Urinary bladder (tissue), 4 donors: ENCODE results near the gene PRCD. TPM values are rescaled to one million over a fixed set of nuclear protein-coding genes. Genes with fewer than 3 reads are reported as not detected.

Experiments used
- DNase-seq: peaks from one replicate; pipeline ENCODE4 v3.0.0-alpha.2; 2015; ENCODE audit errors: extremely low spot score
- H3K27ac ChIP-seq: one replicate; pipeline ENCODE4 v1.5.1; 2013; ENCODE audit warnings: low read depth, mild to moderate bottlenecking, moderate library complexity
- H3K36me3 ChIP-seq: one replicate; pipeline ENCODE4 v1.6.1; 2013; ENCODE audit warnings: mild to moderate bottlenecking, moderate library complexity; ENCODE audit not compliant: insufficient read depth
- H3K4me1 ChIP-seq: one replicate; pipeline ENCODE4 v1.6.1; 2013; ENCODE audit warnings: mild to moderate bottlenecking, moderate library complexity; ENCODE audit not compliant: insufficient read depth
- H3K4me3 ChIP-seq: one replicate; pipeline ENCODE4 v1.5.1; 2013; ENCODE audit warnings: low read depth, low read length
- WGBS: extraction: QIAGEN DNeasy Blood & Tissue Kit; methylation state at CpG from one replicate; pipeline ENCODE4 v1.1.7; 2013; 5-methylcytosine and 5-hydroxymethylcytosine counted together
- polyA plus RNA-seq: library from polyadenylated mRNA; stranded (reverse); fragments of 200-250 nt; gene quantifications from one replicate; pipeline ENCODE4 v1.2.3, GENCODE V29; 2013
- total RNA-seq: library from RNA; depleted of rRNA; stranded (reverse); fragments of >200 nt; gene quantifications from one replicate; pipeline ENCODE4 v1.2.3, GENCODE V29; 2014
- donor health status: healthy with polysubstance abuse.
- donor health status: healthy.

Gene PRCD
- total and polyA plus RNA-seq, 2 donors: 7.1 to 10.6 TPM

DNA sequence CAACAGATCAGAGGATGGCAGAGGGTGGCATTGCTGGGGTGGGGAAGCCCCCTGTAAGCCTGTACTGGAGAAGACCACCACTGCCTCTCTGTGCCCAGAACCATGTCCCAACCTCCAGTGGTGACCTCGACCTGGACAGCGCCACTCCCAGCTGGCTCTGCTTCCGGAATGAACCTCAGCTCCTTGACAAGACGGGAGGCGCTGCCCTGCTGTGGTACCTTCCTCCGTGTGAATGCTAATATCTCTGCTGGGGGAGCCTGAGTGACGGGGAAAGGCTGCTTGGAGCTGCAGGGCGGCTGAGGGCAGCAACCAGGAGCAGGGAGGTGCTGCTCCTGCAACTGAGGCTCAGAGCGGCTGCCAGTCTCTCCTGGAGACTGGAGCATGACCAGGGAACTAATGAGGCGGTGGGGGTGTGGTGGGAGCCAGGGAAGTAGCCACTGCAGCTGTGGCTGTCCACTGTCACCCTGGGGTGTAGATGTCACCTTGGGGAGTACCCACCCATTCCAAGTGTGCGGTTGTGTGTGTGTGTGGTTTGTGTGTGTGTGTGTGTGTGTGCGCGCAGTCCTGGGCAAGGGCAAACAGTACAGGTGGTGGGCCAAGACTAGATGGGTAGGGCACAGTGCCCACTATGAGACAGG is 6.2 kb downstream of the PRCD start:
- Histone ChIP-seq H3K36me3 (no peaks in the 10 kb centered on the region), H3K4me3 (no peak overlapping the region), H3K27ac (no peak overlapping the region), H3K4me1 (no peaks in the 10 kb centered on the region)
- no peak for DNase-seq
- 76% methylated on average over 13 of the region's 13 CpGs for WGBS

GRCh38 chr17:76546556-76547182 is 6.8 kb downstream of the PRCD start:
- Histone ChIP-seq H3K36me3 (no peaks in the 10 kb centered on the region), H3K4me3 (no peak overlapping the region), H3K4me1 (no peaks in the 10 kb centered on the region), H3K27ac (no peak overlapping the region)
- 51% methylated on average over 11 of the region's 11 CpGs for WGBS
- DNase-seq: no peak

DNA sequence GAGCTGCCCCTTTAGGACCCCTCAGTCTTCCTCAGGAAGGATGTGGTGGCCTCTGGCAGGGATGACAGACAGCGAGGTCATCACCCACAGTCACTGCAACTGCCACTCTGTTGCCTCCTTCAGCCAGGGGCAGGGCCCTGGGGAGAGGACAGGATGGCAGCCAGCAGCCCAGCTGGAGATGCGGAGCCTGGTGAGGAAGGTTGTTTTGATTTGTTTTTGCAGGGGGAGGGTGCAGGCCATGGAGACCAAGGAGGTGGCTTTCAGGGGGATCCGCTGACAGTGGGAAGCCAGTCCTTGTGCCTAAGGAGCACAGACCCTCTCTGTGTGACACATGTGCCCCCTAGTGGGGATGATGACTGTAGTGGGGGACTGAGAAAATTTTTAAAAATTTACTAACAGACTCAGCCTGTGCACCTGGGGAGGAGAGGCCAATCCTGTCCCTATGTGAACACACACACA is 7.4 kb downstream of the PRCD start:
- 44% methylated on average over 3 of the region's 3 CpGs for WGBS
- no peak for DNase-seq
- H3K36me3 ChIP-seq: no peaks in the 10 kb centered on the region
- H3K27ac ChIP-seq: no peak overlapping the region
- no peak overlapping the region for H3K4me3 ChIP-seq
- no peaks in the 10 kb centered on the region for H3K4me1 ChIP-seq

DNA sequence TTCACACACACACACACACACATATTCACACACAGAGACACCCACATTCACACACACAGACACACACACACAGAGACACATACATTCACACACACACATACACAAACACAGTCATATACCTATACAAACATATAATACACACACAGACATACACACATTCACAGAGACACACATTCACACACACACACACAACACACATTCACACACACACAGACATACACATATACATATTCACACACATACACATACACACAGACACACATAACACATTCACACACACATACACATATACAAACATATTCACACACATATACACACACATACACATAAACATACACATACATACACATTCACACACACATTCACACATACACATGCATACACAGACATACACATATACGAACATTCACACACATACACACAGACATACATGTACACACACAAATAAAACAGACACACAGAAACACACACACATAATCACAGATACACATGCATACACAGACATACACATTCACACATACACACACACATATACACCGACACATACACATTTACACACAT is 7.9 kb downstream of the PRCD start:
- H3K4me3 ChIP-seq: no peak overlapping the region
- H3K4me1 ChIP-seq: no peaks in the 10 kb centered on the region
- H3K36me3 ChIP-seq: no peaks in the 10 kb centered on the region
- DNase-seq: no peak
- WGBS: 85% methylated on average over 2 of the region's 2 CpGs
- no peak overlapping the region for H3K27ac ChIP-seq

GRCh38 chr17:76548378-76549214 is 8.8 kb downstream of the PRCD start:
- 68% methylated on average over 9 of the region's 9 CpGs for WGBS
- no peak overlapping the region for H3K27ac ChIP-seq
- DNase-seq: no peak
- no peak overlapping the region for H3K4me3 ChIP-seq
- H3K36me3 ChIP-seq: no peaks in the 10 kb centered on the region
- H3K4me1 ChIP-seq: no peaks in the 10 kb centered on the region

GRCh38 chr17:76549215-76549518 is 9.3 kb downstream of the PRCD start:
- no peak for DNase-seq
- WGBS: 77% methylated on average over 9 of the region's 9 CpGs
- Histone ChIP-seq H3K4me3 (no peak overlapping the region), H3K27ac (no peak overlapping the region), H3K4me1 (no peaks in the 10 kb centered on the region), H3K36me3 (no peaks in the 10 kb centered on the region)

- H3K36me3 ChIP-seq: no peaks in the 10 kb centered on the region
- H3K27ac ChIP-seq: no peak overlapping the region
- 73% methylated on average over 7 of the region's 7 CpGs for WGBS
- no peaks in the 10 kb centered on the region for H3K4me1 ChIP-seq
- no peak for DNase-seq
- no peak overlapping the region for H3K4me3 ChIP-seq
Observed at GRCh38 chr17:76549539-76549938, 9.7 kb downstream of the PRCD start.

DNA sequence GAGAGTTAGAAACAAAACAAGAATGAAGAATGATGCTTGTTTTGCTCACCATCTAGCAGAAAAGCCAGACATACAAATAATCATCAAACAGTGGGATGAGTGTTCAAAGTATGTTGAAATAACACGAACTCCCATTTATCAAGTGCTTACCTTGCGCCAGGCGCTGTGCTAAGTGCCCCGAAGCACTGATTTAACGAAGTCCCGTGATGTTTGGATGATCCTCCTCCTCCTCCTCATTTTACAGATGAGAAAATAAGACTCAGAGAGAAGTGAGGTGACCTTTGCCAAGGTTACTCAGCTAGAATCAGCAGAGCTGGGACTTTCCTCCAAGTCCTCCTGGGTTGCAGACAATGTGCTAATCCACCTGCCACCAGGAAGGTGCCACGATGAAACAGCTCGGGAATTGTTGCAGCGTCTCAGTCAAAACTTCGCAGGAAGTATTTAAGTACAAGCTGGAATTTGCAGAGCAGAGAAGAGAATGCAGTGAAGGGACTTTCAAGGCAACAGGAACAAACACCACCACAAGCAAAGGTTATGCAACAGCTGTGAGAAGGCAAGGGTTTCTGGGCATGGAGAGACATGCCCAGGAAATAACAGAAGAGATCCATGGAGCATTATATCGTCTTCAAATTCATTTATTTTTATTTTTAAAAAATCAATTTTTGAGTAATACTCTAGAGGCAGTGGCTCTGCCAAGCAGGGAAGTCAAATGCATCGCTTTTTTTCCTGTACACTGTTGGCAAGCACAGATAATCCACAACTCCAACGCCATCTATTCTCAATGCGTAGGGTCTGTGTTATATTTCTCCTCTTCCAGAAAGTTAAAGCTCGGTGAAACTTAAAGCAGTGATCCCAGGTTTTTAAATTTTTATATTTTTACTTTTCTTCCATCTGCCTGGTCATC is 11.1 kb downstream of the PRCD start:
- H3K36me3 ChIP-seq: no peaks in the 10 kb centered on the region
- no peak overlapping the region for H3K27ac ChIP-seq
- DNase-seq: no peak
- 64% methylated on average over 15 of the region's 15 CpGs for WGBS
- no peaks in the 10 kb centered on the region for H3K4me1 ChIP-seq
- no peak overlapping the region for H3K4me3 ChIP-seq

DNA sequence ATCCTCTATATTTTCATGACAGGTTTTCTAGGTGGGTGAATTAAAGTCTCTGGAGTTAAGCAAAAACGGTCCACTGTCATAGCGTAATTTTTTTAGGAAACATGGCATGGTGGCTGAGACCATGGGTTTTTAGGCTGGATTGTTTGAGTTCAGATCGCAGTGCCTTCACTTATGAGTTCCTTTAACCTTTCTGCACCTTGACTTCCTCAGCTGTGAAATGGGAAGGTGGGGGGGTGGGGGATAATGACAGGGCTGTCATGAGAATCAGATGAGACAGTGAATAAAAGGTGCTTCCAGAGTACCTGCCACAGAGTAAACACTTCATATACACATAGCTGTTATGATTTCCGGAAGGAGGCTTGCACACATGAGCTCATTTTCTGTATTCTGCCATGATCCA is 11.8 kb downstream of the PRCD start:
- Histone ChIP-seq H3K4me1 (no peaks in the 10 kb centered on the region), H3K27ac (no peak overlapping the region), H3K4me3 (no peak overlapping the region), H3K36me3 (no peaks in the 10 kb centered on the region)
- WGBS: 89% methylated on average over 4 of the region's 4 CpGs
- DNase-seq: no peak

- H3K4me3 ChIP-seq: no peak overlapping the region
- 85% methylated on average over 8 of the region's 8 CpGs for WGBS
- no peak for DNase-seq
- H3K4me1 ChIP-seq: no peaks in the 10 kb centered on the region
- no peaks in the 10 kb centered on the region for H3K36me3 ChIP-seq
- H3K27ac ChIP-seq: no peak overlapping the region
Observed at GRCh38 chr17:76553178-76553908, 13.5 kb downstream of the PRCD start.

GRCh38 chr17:76554131-76554530 is 14.3 kb downstream of the PRCD start:
- H3K36me3 ChIP-seq: no peaks in the 10 kb centered on the region
- no peak overlapping the region for H3K4me3 ChIP-seq
- no peak overlapping the region for H3K27ac ChIP-seq
- H3K4me1 ChIP-seq: no peaks in the 10 kb centered on the region
- WGBS: 76% methylated on average over 6 of the region's 6 CpGs
- no peak for DNase-seq

- no peaks in the 10 kb centered on the region for H3K4me1 ChIP-seq
- 40% methylated on average over 30 of the region's 30 CpGs for WGBS
- H3K27ac ChIP-seq: peak overlapping the region; percentile 85
- DNase-seq: no peak
- no peaks in the 10 kb centered on the region for H3K36me3 ChIP-seq
- peak overlapping the region; percentile 66 for H3K4me3 ChIP-seq
Observed at GRCh38 chr17:76556765-76557367, 17.0 kb downstream of the PRCD start.
